CD4-positive, alpha-beta T cell treated with Interferon alpha-2 for 1 hour (primary cell): Measurements from ENCODE around the gene TPM4.
"Not testable (repeated sequence)": the region's sequence is repeated elsewhere in the genome, so short reads cannot be mapped to it uniquely, and the experiment has no call there.

Experiments
- DNase-seq, 2 donors: peaks; one replicate each; pipeline ENCODE4 v3.0.0-alpha.2; 2020 to 2022

The TPM4 gene

GRCh38 chr19:16074488-16075365 lies 1.6 kb upstream of the TPM4 start:
- DNase-seq = no peak

- DNase-seq = no peak
These were observed 703 bp upstream of the TPM4 start for GRCh38 chr19:16075430-16076153.

GRCh38 chr19:16076958-16077611 lies 790 bp downstream of the TPM4 start:
- DNase-seq = peak in 1 of 2 donors; percentile 39

- DNase-seq = peak in 1 of 2 donors; percentile 28
These were observed 1.9 kb downstream of the TPM4 start for GRCh38 chr19:16077984-16078758.

GRCh38 chr19:16078759-16079707 lies 2.7 kb downstream of the TPM4 start:
- DNase-seq = peak; percentile 90 to 95

GRCh38 chr19:16084067-16084685 lies 7.9 kb downstream of the TPM4 start:
- DNase-seq = no peak

GRCh38 chr19:16085115-16085514 lies 8.8 kb downstream of the TPM4 start:
- DNase-seq = no peak

- DNase-seq = not testable (repeated sequence)
These were observed 11.1 kb downstream of the TPM4 start for GRCh38 chr19:16087404-16087803.

- DNase-seq = no peak
These were observed 11.6 kb downstream of the TPM4 start for GRCh38 chr19:16087940-16088339.

GRCh38 chr19:16088351-16089009 lies 12.2 kb downstream of the TPM4 start:
- DNase-seq = no peak

- no peak for DNase-seq
These were observed 12.9 kb downstream of the TPM4 start for GRCh38 chr19:16089010-16089846.

- DNase-seq = no peak
These were observed 15.5 kb downstream of the TPM4 start for GRCh38 chr19:16091546-16092475.

GRCh38 chr19:16094360-16095070 lies 18.2 kb downstream of the TPM4 start:
- DNase-seq = no peak

- DNase-seq = no peak
These were observed 18.8 kb downstream of the TPM4 start for GRCh38 chr19:16095071-16095571.

GRCh38 chr19:16096280-16096855 lies 20.1 kb downstream of the TPM4 start:
- no peak for DNase-seq

- DNase-seq = no peak
These were observed 22.1 kb downstream of the TPM4 start for GRCh38 chr19:16098416-16098768.

GRCh38 chr19:16098821-16099220 lies 22.5 kb downstream of the TPM4 start:
- DNase-seq = no peak
